GM23338 (cell line): ENCODE results near the gene SLC8A1. TPM values are rescaled to one million over a fixed set of nuclear protein-coding genes. Genes with fewer than 3 reads are reported as not detected.

Source experiments
- ATAC-seq: fragments of 200-7000 bp; cut with Tn5 transposase; 3 replicates; pipeline ENCODE4 v1.9.1; 2020
- DNase-seq: peaks from one replicate; pipeline ENCODE4 v3.0.0-alpha.2; 2015; ENCODE audit warnings: low spot score
- H2AFZ ChIP-seq: fragments of 200-600 bp; sonication (generic); 2 replicates; pipeline ENCODE4 v1.8.0; 2016; ENCODE audit warnings: antibody characterized with exemption, mild to moderate bottlenecking, moderate library complexity
- H3F3A ChIP-seq: fragments of 200-600 bp; sonication (generic); replicated peaks from 2 replicates; pipeline ENCODE4 v1.8.0; 2017; ENCODE audit warnings: antibody characterized with exemption, mixed run types, low read depth
- H3K27ac ChIP-seq: fragments of 200-600 bp; sonication (generic); 2 replicates; pipeline ENCODE4 v1.6.1; 2016; ENCODE audit warnings: low read depth
- H3K27me3 ChIP-seq: fragments of 200-600 bp; sonication (generic); 2 replicates; pipeline ENCODE4 v1.8.0; 2016; ENCODE audit warnings: mild to moderate bottlenecking, mixed run types, moderate library complexity; ENCODE audit not compliant: insufficient read depth
- H3K36me3 ChIP-seq: fragments of 200-600 bp; sonication (generic); 2 replicates; pipeline ENCODE4 v1.8.0; 2016; ENCODE audit warnings: mild to moderate bottlenecking; ENCODE audit not compliant: insufficient read depth
- H3K4me1 ChIP-seq: fragments of 200-600 bp; sonication (generic); 2 replicates; pipeline ENCODE4 v1.8.0; 2016; ENCODE audit warnings: mild to moderate bottlenecking, moderate library complexity; ENCODE audit not compliant: insufficient read depth
- H3K4me2 ChIP-seq: fragments of 200-600 bp; sonication (generic); 2 replicates; pipeline ENCODE4 v1.7.1; 2017; ENCODE audit warnings: mixed run types
- H3K4me3 ChIP-seq: fragments of 200-600 bp; sonication (generic); 2 replicates; pipeline ENCODE4 v1.6.1; 2016; ENCODE audit warnings: mixed run types
- H3K79me2 ChIP-seq: fragments of 200-600 bp; sonication (generic); replicated peaks from 2 replicates; pipeline ENCODE4 v1.8.0; 2017; ENCODE audit warnings: mild to moderate bottlenecking; ENCODE audit not compliant: insufficient read depth
- H3K9me2 ChIP-seq: fragments of 200-600 bp; sonication (generic); 2 replicates; pipeline ENCODE4 v1.8.0; 2017; ENCODE audit not compliant: insufficient read depth
- H4K20me1 ChIP-seq: fragments of 200-600 bp; sonication (generic); replicated peaks from 2 replicates; pipeline ENCODE4 v1.8.0; 2017; ENCODE audit warnings: mild to moderate bottlenecking; ENCODE audit not compliant: insufficient read depth
- H3K27ac Mint-ChIP-seq: 2 replicates; pipeline ENCODE4 v1.8.0; 2020; ENCODE audit warnings: inconsistent platforms, mild to moderate bottlenecking, moderate library complexity, mixed read lengths
- H3K27me3 Mint-ChIP-seq: 3 replicates; pipeline ENCODE4 v1.8.0; 2022; ENCODE audit warnings: low read depth, mild to moderate bottlenecking, moderate library complexity, mixed read lengths, inconsistent platforms; ENCODE audit not compliant: insufficient read depth, poor library complexity
- H3K36me3 Mint-ChIP-seq: 3 replicates; pipeline ENCODE4 v1.8.0; 2021; ENCODE audit warnings: low read depth, mild to moderate bottlenecking, inconsistent platforms, moderate library complexity, mixed read lengths
- H3K4me1 Mint-ChIP-seq: 3 replicates; pipeline ENCODE4 v1.8.0; 2020; ENCODE audit warnings: mild to moderate bottlenecking, inconsistent platforms, mixed read lengths
- H3K4me3 Mint-ChIP-seq: 3 replicates; pipeline ENCODE4 v1.8.0; 2021; ENCODE audit warnings: moderate library complexity, mild to moderate bottlenecking, inconsistent platforms, mixed read lengths
- H3K9me3 Mint-ChIP-seq: 3 replicates; pipeline ENCODE4 v1.8.0; 2020; ENCODE audit warnings: moderate library complexity, mild to moderate bottlenecking, inconsistent platforms, mixed read lengths
- CREB1 ChIP-seq: fragments of 250-450 bp; sonication (Bioruptor Pico); IDR thresholded peaks from 2 replicates; pipeline ENCODE4 v1.5.0; 2020; ENCODE audit warnings: low read depth, mild to moderate bottlenecking, moderate library complexity
- EZH2phosphoT487 ChIP-seq: fragments of 200-600 bp; sonication (generic); IDR thresholded peaks from one replicate; pipeline ENCODE4 v1.8.1; 2018; ENCODE audit warnings: antibody characterized with exemption; ENCODE audit not compliant: unreplicated experiment
- JUNB ChIP-seq: IDR thresholded peaks from one replicate; pipeline ENCODE4 v1.6.1; 2016; ENCODE audit warnings: antibody characterized with exemption; ENCODE audit not compliant: unreplicated experiment
- NANOG ChIP-seq: IDR thresholded peaks from 2 replicates; pipeline ENCODE4 v1.6.1; 2016; ENCODE audit warnings: antibody characterized with exemption, borderline replicate concordance
- POLR2AphosphoS5 ChIP-seq: IDR thresholded peaks from 2 replicates; pipeline ENCODE4 v1.6.1; 2016; ENCODE audit warnings: antibody characterized with exemption, low read depth
- STAT1 ChIP-seq: IDR thresholded peaks from one replicate; pipeline ENCODE4 v1.6.1; 2016; ENCODE audit warnings: antibody characterized with exemption; ENCODE audit not compliant: unreplicated experiment
- ZNF114 ChIP-seq: fragments of 250-450 bp; sonication (Bioruptor Pico); IDR thresholded peaks from 2 replicates; pipeline ENCODE4 v1.5.0; 2020; ENCODE audit warnings: mild to moderate bottlenecking, moderate library complexity
- ZNF331 ChIP-seq: fragments of 250-450 bp; sonication (Bioruptor Pico); IDR thresholded peaks from 2 replicates; pipeline ENCODE4 v1.5.0; 2020; ENCODE audit warnings: low read depth, mild to moderate bottlenecking, moderate library complexity
- polyA plus RNA-seq: library from polyadenylated mRNA; unstranded; fragments of >200 nt; fragmentation: Nextera tagmentation; extraction: Ambion mirVana; gene quantifications from 2 replicates; pipeline ENCODE4 v1.2.1, GENCODE V29; 2016
- total RNA-seq: library from RNA; depleted of rRNA; stranded (reverse); fragments of >200 nt; shearing (Covaris generic); gene quantifications from 2 replicates; pipeline ENCODE4 v1.2.3, GENCODE V29; 2014
- TF ChIP-seq, protein P1 (sequence below): IDR thresholded peaks from one replicate; pipeline ENCODE4 v1.6.1; 2018; ENCODE audit warnings: antibody characterized with exemption; ENCODE audit not compliant: unreplicated experiment
- TF ChIP-seq, protein P2 (sequence below): IDR thresholded peaks from 2 replicates; pipeline ENCODE4 v1.6.1; 2016; ENCODE audit warnings: antibody characterized with exemption
- TF ChIP-seq, protein P3 (sequence below): fragments of 250-450 bp; sonication (Bioruptor Pico); IDR thresholded peaks from 2 replicates; pipeline ENCODE4 v1.5.0; 2020; ENCODE audit warnings: mild to moderate bottlenecking, moderate library complexity

The SLC8A1 gene
- total and polyA plus RNA-seq, 2 experiments from 2014 or later, result 2.5 to 3.3 TPM

DNA sequence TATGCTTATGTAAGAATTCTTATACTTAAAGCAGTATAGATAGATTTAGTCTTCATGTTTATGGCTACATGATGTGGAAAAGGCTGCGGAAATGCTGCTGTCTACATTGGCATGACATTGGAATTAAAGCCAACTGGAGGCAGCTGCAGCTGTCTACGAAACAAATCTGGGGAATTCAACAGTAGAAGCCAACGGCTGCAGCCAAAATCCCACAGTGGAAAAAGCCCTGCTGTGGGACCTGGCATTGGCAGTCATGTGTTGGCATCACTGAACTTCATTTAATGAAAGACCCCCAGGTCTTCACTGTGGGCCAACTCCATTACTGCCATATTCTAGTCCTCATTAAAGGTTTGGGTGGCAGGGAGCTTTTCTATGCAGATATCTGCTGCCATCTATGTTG lies 223.6 kb downstream of the SLC8A1 start:
- TF ChIP-seq STAT1 (no peak), EZH2phosphoT487 (no peak), NANOG (no peak), ZNF114 (CRISPR knock-in tag) (no peak), JUNB (no peak), POLR2AphosphoS5 (no peak), CREB1 (CRISPR knock-in tag) (no peak), ZNF331 (no peak)
- TF ChIP-seq, protein P1, sequence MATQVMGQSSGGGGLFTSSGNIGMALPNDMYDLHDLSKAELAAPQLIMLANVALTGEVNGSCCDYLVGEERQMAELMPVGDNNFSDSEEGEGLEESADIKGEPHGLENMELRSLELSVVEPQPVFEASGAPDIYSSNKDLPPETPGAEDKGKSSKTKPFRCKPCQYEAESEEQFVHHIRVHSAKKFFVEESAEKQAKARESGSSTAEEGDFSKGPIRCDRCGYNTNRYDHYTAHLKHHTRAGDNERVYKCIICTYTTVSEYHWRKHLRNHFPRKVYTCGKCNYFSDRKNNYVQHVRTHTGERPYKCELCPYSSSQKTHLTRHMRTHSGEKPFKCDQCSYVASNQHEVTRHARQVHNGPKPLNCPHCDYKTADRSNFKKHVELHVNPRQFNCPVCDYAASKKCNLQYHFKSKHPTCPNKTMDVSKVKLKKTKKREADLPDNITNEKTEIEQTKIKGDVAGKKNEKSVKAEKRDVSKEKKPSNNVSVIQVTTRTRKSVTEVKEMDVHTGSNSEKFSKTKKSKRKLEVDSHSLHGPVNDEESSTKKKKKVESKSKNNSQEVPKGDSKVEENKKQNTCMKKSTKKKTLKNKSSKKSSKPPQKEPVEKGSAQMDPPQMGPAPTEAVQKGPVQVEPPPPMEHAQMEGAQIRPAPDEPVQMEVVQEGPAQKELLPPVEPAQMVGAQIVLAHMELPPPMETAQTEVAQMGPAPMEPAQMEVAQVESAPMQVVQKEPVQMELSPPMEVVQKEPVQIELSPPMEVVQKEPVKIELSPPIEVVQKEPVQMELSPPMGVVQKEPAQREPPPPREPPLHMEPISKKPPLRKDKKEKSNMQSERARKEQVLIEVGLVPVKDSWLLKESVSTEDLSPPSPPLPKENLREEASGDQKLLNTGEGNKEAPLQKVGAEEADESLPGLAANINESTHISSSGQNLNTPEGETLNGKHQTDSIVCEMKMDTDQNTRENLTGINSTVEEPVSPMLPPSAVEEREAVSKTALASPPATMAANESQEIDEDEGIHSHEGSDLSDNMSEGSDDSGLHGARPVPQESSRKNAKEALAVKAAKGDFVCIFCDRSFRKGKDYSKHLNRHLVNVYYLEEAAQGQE, result no peak
- TF ChIP-seq, protein P2, sequence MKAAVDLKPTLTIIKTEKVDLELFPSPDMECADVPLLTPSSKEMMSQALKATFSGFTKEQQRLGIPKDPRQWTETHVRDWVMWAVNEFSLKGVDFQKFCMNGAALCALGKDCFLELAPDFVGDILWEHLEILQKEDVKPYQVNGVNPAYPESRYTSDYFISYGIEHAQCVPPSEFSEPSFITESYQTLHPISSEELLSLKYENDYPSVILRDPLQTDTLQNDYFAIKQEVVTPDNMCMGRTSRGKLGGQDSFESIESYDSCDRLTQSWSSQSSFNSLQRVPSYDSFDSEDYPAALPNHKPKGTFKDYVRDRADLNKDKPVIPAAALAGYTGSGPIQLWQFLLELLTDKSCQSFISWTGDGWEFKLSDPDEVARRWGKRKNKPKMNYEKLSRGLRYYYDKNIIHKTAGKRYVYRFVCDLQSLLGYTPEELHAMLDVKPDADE, result no peak
- TF ChIP-seq, protein P3, sequence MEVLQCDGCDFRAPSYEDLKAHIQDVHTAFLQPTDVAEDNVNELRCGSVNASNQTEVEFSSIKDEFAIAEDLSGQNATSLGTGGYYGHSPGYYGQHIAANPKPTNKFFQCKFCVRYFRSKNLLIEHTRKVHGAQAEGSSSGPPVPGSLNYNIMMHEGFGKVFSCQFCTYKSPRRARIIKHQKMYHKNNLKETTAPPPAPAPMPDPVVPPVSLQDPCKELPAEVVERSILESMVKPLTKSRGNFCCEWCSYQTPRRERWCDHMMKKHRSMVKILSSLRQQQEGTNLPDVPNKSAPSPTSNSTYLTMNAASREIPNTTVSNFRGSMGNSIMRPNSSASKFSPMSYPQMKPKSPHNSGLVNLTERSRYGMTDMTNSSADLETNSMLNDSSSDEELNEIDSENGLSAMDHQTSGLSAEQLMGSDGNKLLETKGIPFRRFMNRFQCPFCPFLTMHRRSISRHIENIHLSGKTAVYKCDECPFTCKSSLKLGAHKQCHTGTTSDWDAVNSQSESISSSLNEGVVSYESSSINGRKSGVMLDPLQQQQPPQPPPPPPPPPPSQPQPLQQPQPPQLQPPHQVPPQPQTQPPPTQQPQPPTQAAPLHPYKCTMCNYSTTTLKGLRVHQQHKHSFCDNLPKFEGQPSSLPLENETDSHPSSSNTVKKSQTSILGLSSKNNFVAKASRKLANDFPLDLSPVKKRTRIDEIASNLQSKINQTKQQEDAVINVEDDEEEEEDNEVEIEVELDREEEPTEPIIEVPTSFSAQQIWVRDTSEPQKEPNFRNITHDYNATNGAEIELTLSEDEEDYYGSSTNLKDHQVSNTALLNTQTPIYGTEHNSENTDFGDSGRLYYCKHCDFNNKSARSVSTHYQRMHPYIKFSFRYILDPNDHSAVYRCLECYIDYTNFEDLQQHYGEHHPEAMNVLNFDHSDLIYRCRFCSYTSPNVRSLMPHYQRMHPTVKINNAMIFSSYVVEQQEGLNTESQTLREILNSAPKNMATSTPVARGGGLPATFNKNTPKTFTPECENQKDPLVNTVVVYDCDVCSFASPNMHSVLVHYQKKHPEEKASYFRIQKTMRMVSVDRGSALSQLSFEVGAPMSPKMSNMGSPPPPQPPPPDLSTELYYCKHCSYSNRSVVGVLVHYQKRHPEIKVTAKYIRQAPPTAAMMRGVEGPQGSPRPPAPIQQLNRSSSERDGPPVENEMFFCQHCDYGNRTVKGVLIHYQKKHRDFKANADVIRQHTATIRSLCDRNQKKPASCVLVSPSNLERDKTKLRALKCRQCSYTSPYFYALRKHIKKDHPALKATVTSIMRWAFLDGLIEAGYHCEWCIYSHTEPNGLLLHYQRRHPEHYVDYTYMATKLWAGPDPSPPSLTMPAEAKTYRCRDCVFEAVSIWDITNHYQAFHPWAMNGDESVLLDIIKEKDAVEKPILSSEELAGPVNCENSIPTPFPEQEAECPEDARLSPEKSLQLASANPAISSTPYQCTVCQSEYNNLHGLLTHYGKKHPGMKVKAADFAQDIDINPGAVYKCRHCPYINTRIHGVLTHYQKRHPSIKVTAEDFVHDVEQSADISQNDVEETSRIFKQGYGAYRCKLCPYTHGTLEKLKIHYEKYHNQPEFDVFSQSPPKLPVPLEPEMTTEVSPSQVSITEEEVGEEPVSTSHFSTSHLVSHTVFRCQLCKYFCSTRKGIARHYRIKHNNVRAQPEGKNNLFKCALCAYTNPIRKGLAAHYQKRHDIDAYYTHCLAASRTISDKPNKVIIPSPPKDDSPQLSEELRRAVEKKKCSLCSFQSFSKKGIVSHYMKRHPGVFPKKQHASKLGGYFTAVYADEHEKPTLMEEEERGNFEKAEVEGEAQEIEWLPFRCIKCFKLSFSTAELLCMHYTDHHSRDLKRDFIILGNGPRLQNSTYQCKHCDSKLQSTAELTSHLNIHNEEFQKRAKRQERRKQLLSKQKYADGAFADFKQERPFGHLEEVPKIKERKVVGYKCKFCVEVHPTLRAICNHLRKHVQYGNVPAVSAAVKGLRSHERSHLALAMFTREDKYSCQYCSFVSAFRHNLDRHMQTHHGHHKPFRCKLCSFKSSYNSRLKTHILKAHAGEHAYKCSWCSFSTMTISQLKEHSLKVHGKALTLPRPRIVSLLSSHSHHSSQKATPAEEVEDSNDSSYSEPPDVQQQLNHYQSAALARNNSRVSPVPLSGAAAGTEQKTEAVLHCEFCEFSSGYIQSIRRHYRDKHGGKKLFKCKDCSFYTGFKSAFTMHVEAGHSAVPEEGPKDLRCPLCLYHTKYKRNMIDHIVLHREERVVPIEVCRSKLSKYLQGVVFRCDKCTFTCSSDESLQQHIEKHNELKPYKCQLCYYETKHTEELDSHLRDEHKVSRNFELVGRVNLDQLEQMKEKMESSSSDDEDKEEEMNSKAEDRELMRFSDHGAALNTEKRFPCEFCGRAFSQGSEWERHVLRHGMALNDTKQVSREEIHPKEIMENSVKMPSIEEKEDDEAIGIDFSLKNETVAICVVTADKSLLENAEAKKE (CRISPR knock-in tag), result no peak
- Histone ChIP-seq H3K27me3 (no peaks in the 10 kb centered on the region), H2AFZ (no peak overlapping the region), H3K4me3 (no peak overlapping the region), H3K27ac (no peak overlapping the region), H3K9me2 (no peaks in the 10 kb centered on the region), H3K4me1 (peaks cover 17% of the 10 kb centered on the region; the same call in 1 of the 2 replicates), H3K36me3 (no peaks in the 10 kb centered on the region), H3F3A (no peaks in the 10 kb centered on the region), H3K79me2 (no peaks in the 10 kb centered on the region), H3K4me2 (no peak overlapping the region), H4K20me1 (no peaks in the 10 kb centered on the region)
- H3K4me3 Mint-ChIP-seq, result no peak overlapping the region
- no peak overlapping the region for H3K27ac Mint-ChIP-seq
- H3K4me1 Mint-ChIP-seq, result peaks cover 14% of the 10 kb centered on the region; the same call in 2 of the 3 replicates
- DNase-seq (no peak), ATAC-seq (no peak)
- H3K27me3 Mint-ChIP-seq, result peaks cover 2% of the 10 kb centered on the region
- no peaks in the 10 kb centered on the region for H3K36me3 Mint-ChIP-seq
- H3K9me3 Mint-ChIP-seq, result no peaks in the 10 kb centered on the region; the same call in 2 of the 3 replicates
